SK-N-SH (cell line): ENCODE measurements around the gene TMEM94. TPM values are rescaled to one million over a fixed set of nuclear protein-coding genes. Genes with fewer than 3 reads are reported as not detected.
A peak's percentile ranks its signal among the peaks of the same experiment; 100 is the strongest.

Source experiments
- CTCF ChIA-PET: fragments of 300-600, 350-600 bp; formaldehyde crosslinking; extraction: SDS; loops from one replicate; lab custom pipeline; 2021; lab: Yijun Ruan, JAX
- POLR2A ChIA-PET: fragments of 350-600 bp; sonication (Branson Sonifier 250); formaldehyde crosslinking; extraction: SDS; loops from one replicate; lab custom pipeline; 2020; ENCODE audit warnings: antibody characterized with exemption, inconsistent platforms; lab: Yijun Ruan, JAX
- DNase-seq: peaks from one replicate; pipeline ENCODE4 v3.0.0; 2012
- H2AFZ ChIP-seq: fragments of 200-600 bp; sonication (generic); 2 replicates; pipeline ENCODE4 v1.8.1; 2016; ENCODE audit warnings: antibody characterized with exemption, mild to moderate bottlenecking, low read depth
- H3F3A ChIP-seq: fragments of 200-600 bp; sonication (generic); replicated peaks from 2 replicates; pipeline ENCODE3; 2016; ENCODE audit warnings: antibody characterized with exemption, mild to moderate bottlenecking; ENCODE audit not compliant: insufficient read depth
- H3K27ac ChIP-seq, 2 experiments: fragments of 200-500 bp in 1 of 2; fragments of 200-600 bp in 1 of 2; sonication (Bioruptor generic) in 1 of 2; sonication (generic), shearing (Covaris generic) in 1 of 2; 2 replicates each; pipeline versions ENCODE4 v1.5.1 to v1.6.1; 2014 to 2016; ENCODE audit warnings: low read depth in 2 of 2, inconsistent platforms in 1 of 2, low read length in 1 of 2, mild to moderate bottlenecking in 1 of 2, mixed read lengths in 1 of 2
- H3K27me3 ChIP-seq: fragments of 200-600 bp; sonication (generic), shearing (Covaris generic); 2 replicates; pipeline ENCODE4 v1.6.1; 2016; ENCODE audit warnings: mixed run types; ENCODE audit not compliant: insufficient read depth
- H3K36me3 ChIP-seq, 2 experiments: fragments of 200-500 bp in 1 of 2; fragments of 200-600 bp in 1 of 2; sonication (Bioruptor generic) in 1 of 2; sonication (generic) in 1 of 2; replicated peaks in 1 of 2; 2 replicates each; pipeline versions ENCODE3 to v1.5.1; 2014 to 2016; ENCODE audit warnings: low read length in 1 of 2, mild to moderate bottlenecking in 1 of 2; ENCODE audit not compliant: insufficient read depth in 2 of 2, control insufficient read depth in 1 of 2
- H3K4me1 ChIP-seq, 2 experiments: fragments of 200-500 bp in 1 of 2; fragments of 200-600 bp in 1 of 2; sonication (Bioruptor generic) in 1 of 2; sonication (generic), shearing (Covaris generic) in 1 of 2; 2 replicates each; pipeline versions ENCODE4 v1.5.1 to v1.6.1; 2014 to 2016; ENCODE audit warnings: low read depth in 1 of 2, low read length in 1 of 2, mixed run types in 1 of 2; ENCODE audit not compliant: insufficient read depth in 2 of 2, control insufficient read depth in 1 of 2
- H3K4me2 ChIP-seq: fragments of 200-600 bp; sonication (generic), shearing (Covaris generic); 2 replicates; pipeline ENCODE4 v1.6.1; 2017; ENCODE audit warnings: mixed run types
- H3K4me3 ChIP-seq, 2 experiments: fragments of 200-500 bp in 1 of 2; fragments of 200-600 bp in 1 of 2; sonication (Bioruptor generic) in 1 of 2; sonication (generic), shearing (Covaris generic) in 1 of 2; 2 replicates each; pipeline versions ENCODE4 v1.5.1 to v1.8.1; 2014 to 2016; ENCODE audit warnings: low read depth in 2 of 2, inconsistent platforms in 1 of 2, low read length in 1 of 2, mild to moderate bottlenecking in 1 of 2, mixed read lengths in 1 of 2, moderate library complexity in 1 of 2
- H3K79me2 ChIP-seq: fragments of 200-600 bp; sonication (generic); 2 replicates; pipeline ENCODE4 v1.8.1; 2017; ENCODE audit warnings: mild to moderate bottlenecking; ENCODE audit not compliant: insufficient read depth
- H3K9ac ChIP-seq: fragments of 200-600 bp; sonication (generic); 2 replicates; pipeline ENCODE4 v1.6.1; 2017; ENCODE audit warnings: mixed run types
- H3K9me2 ChIP-seq: fragments of 200-600 bp; sonication (generic); 2 replicates; pipeline ENCODE4 v1.6.1; 2017; ENCODE audit warnings: mixed run types
- H3K9me3 ChIP-seq: fragments of 200-600 bp; sonication (generic); 2 replicates; pipeline ENCODE4 v1.6.1; 2017; ENCODE audit warnings: mixed run types, mild to moderate bottlenecking, moderate library complexity
- H4K20me1 ChIP-seq: fragments of 200-600 bp; sonication (generic); 2 replicates; pipeline ENCODE4 v1.6.1; 2017; ENCODE audit warnings: mild to moderate bottlenecking, mixed run types; ENCODE audit not compliant: insufficient read depth
- ELF1 ChIP-seq: IDR thresholded peaks from 2 replicates; pipeline ENCODE4 v1.4.0; 2012
- EP300 ChIP-seq, 2 experiments: IDR thresholded peaks; 2 replicates each; pipeline versions ENCODE4 v1.4.0 to v1.6.1; 2012; ENCODE audit warnings: borderline replicate concordance in 1 of 2, low read depth in 1 of 2, low read length in 1 of 2
- EZH2phosphoT487 ChIP-seq: fragments of 200-600 bp; sonication (generic); IDR thresholded peaks from 2 replicates; pipeline ENCODE4 v1.6.1; 2017; ENCODE audit warnings: low read depth, mixed run types, mild to moderate bottlenecking, antibody characterized with exemption, moderate library complexity, borderline replicate concordance
- FOSL2 ChIP-seq: IDR thresholded peaks from 2 replicates; pipeline ENCODE4 v1.4.0; 2012; ENCODE audit warnings: low read depth, mild to moderate bottlenecking, moderate library complexity, borderline replicate concordance
- GATA2 ChIP-seq: sonication (generic); formaldehyde crosslinking; IDR thresholded peaks from 2 replicates; pipeline ENCODE4 v1.5.0; 2020; ENCODE audit warnings: mild to moderate bottlenecking, missing genetic modification reagents
- MEF2A ChIP-seq: IDR thresholded peaks from 2 replicates; pipeline ENCODE4 v1.4.0; 2012; ENCODE audit warnings: low read depth, borderline replicate concordance
- MXI1 ChIP-seq: IDR thresholded peaks from 2 replicates; pipeline ENCODE4 v1.6.1; 2012; ENCODE audit warnings: mild to moderate bottlenecking, low read depth, low read length, improper control_type of control experiment
- POLR2AphosphoS5 ChIP-seq: IDR thresholded peaks from 2 replicates; pipeline ENCODE4 v1.6.1; 2012; ENCODE audit warnings: low read depth, low read length
- RFX5 ChIP-seq: IDR thresholded peaks from 2 replicates; pipeline ENCODE4 v1.6.1; 2012; ENCODE audit warnings: mild to moderate bottlenecking, improper control_type of control experiment, low read length
- RXRA ChIP-seq: IDR thresholded peaks from 2 replicates; pipeline ENCODE4 v1.4.0; 2012; ENCODE audit warnings: low read depth, mild to moderate bottlenecking, borderline replicate concordance
- SMC3 ChIP-seq: IDR thresholded peaks from 2 replicates; pipeline ENCODE4 v1.6.1; 2012; ENCODE audit warnings: low read depth, low read length, improper control_type of control experiment
- TAF1 ChIP-seq: IDR thresholded peaks from 2 replicates; pipeline ENCODE4 v1.6.1; 2012; ENCODE audit warnings: low read depth, mild to moderate bottlenecking, low read length, moderate library complexity, borderline replicate concordance
- TCF12 ChIP-seq: IDR thresholded peaks from 2 replicates; pipeline ENCODE4 v1.4.0; 2012
- WGBS: methylation state at CpG from one replicate; pipeline ENCODE4 v1.1.6; 2017; ENCODE audit warnings: low lambda C conversion rate; 5-methylcytosine and 5-hydroxymethylcytosine counted together
- polyA plus RNA-seq, 3 experiments: library from polyadenylated mRNA; depleted of rRNA; stranded (reverse); fragments of >200 nt; gene quantifications; 2 replicates each; pipeline ENCODE4 v1.2.3, GENCODE V29; 2012
- TF ChIP-seq, protein P1 (sequence below): IDR thresholded peaks from 2 replicates; pipeline ENCODE4 v1.4.0; 2012; ENCODE audit warnings: low read depth, borderline replicate concordance
- TF ChIP-seq, protein P2 (sequence below): IDR thresholded peaks from 2 replicates; pipeline ENCODE4 v1.6.1; 2012; ENCODE audit warnings: mild to moderate bottlenecking, low read depth, low read length, moderate library complexity
- TF ChIP-seq, protein P3 (sequence below): IDR thresholded peaks from 2 replicates; pipeline ENCODE4 v1.4.0; 2012; ENCODE audit warnings: low read depth, borderline replicate concordance

Gene TMEM94
- polyA plus RNA-seq, 1 of the 3 experiments (the other 2 are of a cell fraction): 89.9 TPM

DNA sequence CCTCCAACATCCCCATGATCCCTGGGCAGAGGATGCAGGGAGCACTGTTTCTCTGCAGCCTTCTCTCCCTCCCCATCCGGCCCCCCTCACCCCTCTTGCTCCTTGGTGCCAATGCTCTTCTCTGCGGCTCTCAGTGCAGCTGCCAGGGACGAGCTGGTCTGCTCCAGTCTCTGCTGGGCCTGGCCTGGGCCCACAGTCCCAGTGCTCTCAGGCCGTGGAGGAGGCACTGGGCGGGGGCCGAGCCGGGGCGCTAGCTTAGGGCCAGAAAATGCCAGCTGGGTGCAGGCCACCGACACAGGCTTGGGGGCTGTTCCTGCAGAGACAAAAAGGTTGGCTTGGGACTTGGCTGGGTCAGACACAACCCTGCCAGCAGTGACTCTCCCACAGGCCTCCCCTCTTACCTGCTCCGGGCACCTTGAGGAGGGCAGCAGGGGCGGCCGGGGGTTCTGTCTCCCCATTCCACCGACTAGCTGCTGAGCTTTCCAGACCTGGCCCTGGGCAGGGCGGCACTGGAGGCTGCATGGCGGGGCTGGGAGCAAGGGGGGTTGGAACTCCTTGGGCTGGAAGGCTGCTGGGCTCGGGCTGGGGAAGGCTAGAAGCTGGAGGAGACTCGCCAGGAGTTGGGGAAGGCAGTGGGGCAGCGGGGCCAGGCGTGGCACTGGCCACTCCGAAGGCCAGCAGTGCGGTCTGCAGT, 45.1 kb downstream of the TMEM94 start:
- no peaks in the 10 kb centered on the region for H3K4me1 ChIP-seq
- DNase-seq: peak; percentile 46
- no peaks in the 10 kb centered on the region for H3K9me3 ChIP-seq
- no peaks in the 10 kb centered on the region for H4K20me1 ChIP-seq
- no peak overlapping the region for H2AFZ ChIP-seq
- CTCF ChIA-PET: interaction anchor here (1.0 to 5.6 kb wide), 9 partner anchors 8 to 262 kb away, joined by 3 to 37 read pairs (median 3); partner anchors contain the start of gene TSEN54
- peaks cover 10 to 69% of the 10 kb centered on the region in 2 experiments for H3K36me3 ChIP-seq
- no peak overlapping the region for H3K27ac ChIP-seq
- no peak overlapping the region for H3K4me2 ChIP-seq
- no peaks in the 10 kb centered on the region for H3K79me2 ChIP-seq
- no peaks in the 10 kb centered on the region for H3K27me3 ChIP-seq
- POLR2A ChIA-PET: interaction anchor here (1.2 kb wide), 1 partner anchor 30 kb away, joined by 3 read pairs; no protein-coding TSS in a partner anchor
- TF ChIP-seq, protein P1, sequence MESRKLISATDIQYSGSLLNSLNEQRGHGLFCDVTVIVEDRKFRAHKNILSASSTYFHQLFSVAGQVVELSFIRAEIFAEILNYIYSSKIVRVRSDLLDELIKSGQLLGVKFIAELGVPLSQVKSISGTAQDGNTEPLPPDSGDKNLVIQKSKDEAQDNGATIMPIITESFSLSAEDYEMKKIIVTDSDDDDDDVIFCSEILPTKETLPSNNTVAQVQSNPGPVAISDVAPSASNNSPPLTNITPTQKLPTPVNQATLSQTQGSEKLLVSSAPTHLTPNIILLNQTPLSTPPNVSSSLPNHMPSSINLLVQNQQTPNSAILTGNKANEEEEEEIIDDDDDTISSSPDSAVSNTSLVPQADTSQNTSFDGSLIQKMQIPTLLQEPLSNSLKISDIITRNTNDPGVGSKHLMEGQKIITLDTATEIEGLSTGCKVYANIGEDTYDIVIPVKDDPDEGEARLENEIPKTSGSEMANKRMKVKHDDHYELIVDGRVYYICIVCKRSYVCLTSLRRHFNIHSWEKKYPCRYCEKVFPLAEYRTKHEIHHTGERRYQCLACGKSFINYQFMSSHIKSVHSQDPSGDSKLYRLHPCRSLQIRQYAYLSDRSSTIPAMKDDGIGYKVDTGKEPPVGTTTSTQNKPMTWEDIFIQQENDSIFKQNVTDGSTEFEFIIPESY: no peak
- TF ChIP-seq TAF1 (no peak), EZH2phosphoT487 (no peak), EP300 (IDR thresholded peaks at IDR 0.05; ENCODE audit: borderline replicate concordance in 1 of 2, low read depth in 1 of 2, low read length in 1 of 2) (no peak), MEF2A (no peak), POLR2AphosphoS5 (no peak), GATA2 (CRISPR knock-in tag) (no peak), RXRA (no peak), SMC3 (no peak), TCF12 (no peak), ELF1 (no peak), FOSL2 (no peak), RFX5 (no peak), MXI1 (no peak)
- TF ChIP-seq, protein P2, sequence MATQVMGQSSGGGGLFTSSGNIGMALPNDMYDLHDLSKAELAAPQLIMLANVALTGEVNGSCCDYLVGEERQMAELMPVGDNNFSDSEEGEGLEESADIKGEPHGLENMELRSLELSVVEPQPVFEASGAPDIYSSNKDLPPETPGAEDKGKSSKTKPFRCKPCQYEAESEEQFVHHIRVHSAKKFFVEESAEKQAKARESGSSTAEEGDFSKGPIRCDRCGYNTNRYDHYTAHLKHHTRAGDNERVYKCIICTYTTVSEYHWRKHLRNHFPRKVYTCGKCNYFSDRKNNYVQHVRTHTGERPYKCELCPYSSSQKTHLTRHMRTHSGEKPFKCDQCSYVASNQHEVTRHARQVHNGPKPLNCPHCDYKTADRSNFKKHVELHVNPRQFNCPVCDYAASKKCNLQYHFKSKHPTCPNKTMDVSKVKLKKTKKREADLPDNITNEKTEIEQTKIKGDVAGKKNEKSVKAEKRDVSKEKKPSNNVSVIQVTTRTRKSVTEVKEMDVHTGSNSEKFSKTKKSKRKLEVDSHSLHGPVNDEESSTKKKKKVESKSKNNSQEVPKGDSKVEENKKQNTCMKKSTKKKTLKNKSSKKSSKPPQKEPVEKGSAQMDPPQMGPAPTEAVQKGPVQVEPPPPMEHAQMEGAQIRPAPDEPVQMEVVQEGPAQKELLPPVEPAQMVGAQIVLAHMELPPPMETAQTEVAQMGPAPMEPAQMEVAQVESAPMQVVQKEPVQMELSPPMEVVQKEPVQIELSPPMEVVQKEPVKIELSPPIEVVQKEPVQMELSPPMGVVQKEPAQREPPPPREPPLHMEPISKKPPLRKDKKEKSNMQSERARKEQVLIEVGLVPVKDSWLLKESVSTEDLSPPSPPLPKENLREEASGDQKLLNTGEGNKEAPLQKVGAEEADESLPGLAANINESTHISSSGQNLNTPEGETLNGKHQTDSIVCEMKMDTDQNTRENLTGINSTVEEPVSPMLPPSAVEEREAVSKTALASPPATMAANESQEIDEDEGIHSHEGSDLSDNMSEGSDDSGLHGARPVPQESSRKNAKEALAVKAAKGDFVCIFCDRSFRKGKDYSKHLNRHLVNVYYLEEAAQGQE: no peak
- TF ChIP-seq, protein P3, sequence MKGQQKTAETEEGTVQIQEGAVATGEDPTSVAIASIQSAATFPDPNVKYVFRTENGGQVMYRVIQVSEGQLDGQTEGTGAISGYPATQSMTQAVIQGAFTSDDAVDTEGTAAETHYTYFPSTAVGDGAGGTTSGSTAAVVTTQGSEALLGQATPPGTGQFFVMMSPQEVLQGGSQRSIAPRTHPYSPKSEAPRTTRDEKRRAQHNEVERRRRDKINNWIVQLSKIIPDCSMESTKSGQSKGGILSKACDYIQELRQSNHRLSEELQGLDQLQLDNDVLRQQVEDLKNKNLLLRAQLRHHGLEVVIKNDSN: no peak
- no peaks in the 10 kb centered on the region for H3K9me2 ChIP-seq
- peaks cover 4% of the 10 kb centered on the region for H3F3A ChIP-seq
- H3K9ac ChIP-seq: no peak overlapping the region
- no peak overlapping the region for H3K4me3 ChIP-seq
- 96% methylated on average over 19 of the region's 21 CpGs for WGBS
